Ovary (tissue), 3 donors: ENCODE results near the gene CXCL16.

Source experiments
- EP300 ChIP-seq: sonication (generic); formaldehyde crosslinking; IDR thresholded peaks from one replicate; pipeline ENCODE4 v1.6.1; 2017; ENCODE audit warnings: antibody characterized with exemption
- TF ChIP-seq, protein P1 (sequence below), 3 donors: fragments of 450-650 bp in 2 of 3; fragments of 200-600 bp in 1 of 3; IDR thresholded peaks; one replicate each; pipeline versions ENCODE4 v1.5.1 to v1.8.0; 2016 to 2022; ENCODE audit warnings: antibody characterized with exemption in 3 of 3, mild to moderate bottlenecking in 1 of 3
- donor health status: DM: no; HTN: no; CAD: no.

DNA sequence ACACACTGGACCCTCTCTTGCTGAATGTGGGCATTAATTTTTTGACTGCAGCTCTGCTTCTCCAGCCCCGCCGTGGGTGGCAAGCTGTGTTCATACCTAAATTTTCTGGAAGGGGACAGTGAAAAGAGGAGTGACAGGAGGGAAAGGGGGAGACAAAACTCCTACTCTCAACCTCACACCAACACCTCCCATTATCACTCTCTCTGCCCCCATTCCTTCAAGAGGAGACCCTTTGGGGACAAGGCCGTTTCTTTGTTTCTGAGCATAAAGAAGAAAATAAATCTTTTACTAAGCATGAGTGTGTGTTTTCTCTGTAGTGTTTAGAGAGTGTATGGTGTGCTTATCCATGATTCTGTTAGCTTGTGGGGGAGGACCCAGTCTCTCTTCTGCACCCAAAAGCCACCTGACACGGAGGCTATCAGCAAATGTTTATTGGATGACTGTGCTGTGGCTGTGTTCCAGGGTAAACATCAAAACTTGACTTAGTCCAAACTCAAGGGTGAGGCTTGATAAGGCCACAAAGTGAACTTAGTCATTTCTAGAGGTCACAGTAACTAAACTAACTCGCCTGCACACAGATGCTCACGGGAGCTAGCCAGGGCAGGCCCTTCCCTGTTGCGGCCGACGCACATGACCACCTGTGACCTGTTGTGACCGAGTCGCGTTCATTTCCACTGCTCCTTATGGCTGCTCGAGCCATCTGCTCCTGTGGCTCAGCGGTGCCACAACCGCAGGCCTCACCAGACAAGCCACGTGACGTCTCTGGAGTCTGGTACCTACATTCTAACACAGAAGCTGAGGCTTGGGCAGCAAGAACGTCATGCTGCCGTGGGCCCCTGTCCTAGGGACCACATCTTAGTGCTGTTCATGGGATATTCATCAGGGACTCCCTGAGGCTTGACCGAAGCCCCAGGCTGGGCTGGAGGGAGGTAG lies 18.3 kb downstream of the CXCL16 start:
- TF ChIP-seq EP300: no peak
- TF ChIP-seq, protein P1, sequence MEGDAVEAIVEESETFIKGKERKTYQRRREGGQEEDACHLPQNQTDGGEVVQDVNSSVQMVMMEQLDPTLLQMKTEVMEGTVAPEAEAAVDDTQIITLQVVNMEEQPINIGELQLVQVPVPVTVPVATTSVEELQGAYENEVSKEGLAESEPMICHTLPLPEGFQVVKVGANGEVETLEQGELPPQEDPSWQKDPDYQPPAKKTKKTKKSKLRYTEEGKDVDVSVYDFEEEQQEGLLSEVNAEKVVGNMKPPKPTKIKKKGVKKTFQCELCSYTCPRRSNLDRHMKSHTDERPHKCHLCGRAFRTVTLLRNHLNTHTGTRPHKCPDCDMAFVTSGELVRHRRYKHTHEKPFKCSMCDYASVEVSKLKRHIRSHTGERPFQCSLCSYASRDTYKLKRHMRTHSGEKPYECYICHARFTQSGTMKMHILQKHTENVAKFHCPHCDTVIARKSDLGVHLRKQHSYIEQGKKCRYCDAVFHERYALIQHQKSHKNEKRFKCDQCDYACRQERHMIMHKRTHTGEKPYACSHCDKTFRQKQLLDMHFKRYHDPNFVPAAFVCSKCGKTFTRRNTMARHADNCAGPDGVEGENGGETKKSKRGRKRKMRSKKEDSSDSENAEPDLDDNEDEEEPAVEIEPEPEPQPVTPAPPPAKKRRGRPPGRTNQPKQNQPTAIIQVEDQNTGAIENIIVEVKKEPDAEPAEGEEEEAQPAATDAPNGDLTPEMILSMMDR (IDR thresholded peaks at IDR 0.05): no peak
